ENCODE results near the gene CMTR1.
"Not testable (repeated sequence)": the region's sequence is repeated elsewhere in the genome, so short reads cannot be mapped to it uniquely, and the experiment has no call there.

The CMTR1 gene

GRCh38 chr6:37495244-37495934 lies 62.4 kb downstream of the CMTR1 start:
- no peaks in the 10 kb centered on the region for H3K27me3 ChIP-seq (ENCODE audit: control insufficient read depth, insufficient read depth, low read length)
- no peak overlapping the region for H3K4me3 ChIP-seq (ENCODE audit: low read depth, low read length)
- H3K9ac ChIP-seq (ENCODE audit: low read length) = no peak overlapping the region
- H3K27ac ChIP-seq (ENCODE audit: low read depth, low read length) = no peak overlapping the region
- H3K9me3 ChIP-seq (ENCODE audit: control insufficient read depth, insufficient read depth, low read depth, low read length) = no peaks in the 10 kb centered on the region
- H3K4me1 ChIP-seq (ENCODE audit: control insufficient read depth, insufficient read depth, low read length) = peaks cover 19% of the 10 kb centered on the region
- no peaks in the 10 kb centered on the region for H3K36me3 ChIP-seq (ENCODE audit: control insufficient read depth, insufficient read depth, low read length)

GRCh38 chr6:37496951-37497885 lies 64.2 kb downstream of the CMTR1 start:
- peaks cover 12% of the 10 kb centered on the region for H3K4me1 ChIP-seq (ENCODE audit: control insufficient read depth, insufficient read depth, low read length)
- no peak overlapping the region for H3K4me3 ChIP-seq (ENCODE audit: low read depth, low read length)
- no peaks in the 10 kb centered on the region for H3K27me3 ChIP-seq (ENCODE audit: control insufficient read depth, insufficient read depth, low read length)
- no peak overlapping the region for H3K27ac ChIP-seq (ENCODE audit: low read depth, low read length)
- no peak overlapping the region for H3K9ac ChIP-seq (ENCODE audit: low read length)
- H3K9me3 ChIP-seq (ENCODE audit: control insufficient read depth, insufficient read depth, low read depth, low read length) = no peaks in the 10 kb centered on the region
- H3K36me3 ChIP-seq (ENCODE audit: control insufficient read depth, insufficient read depth, low read length) = no peaks in the 10 kb centered on the region

GRCh38 chr6:37499433-37500293 lies 66.6 kb downstream of the CMTR1 start, which contains the start of gene CCDC167:
Gene CCDC167 (minus strand): TSS chr6:37499893. CDS start chr6:37499863, 30 bp downstream.
- no peaks in the 10 kb centered on the region; the same call in 1 of the 2 replicates for H3K4me1 ChIP-seq (ENCODE audit: control insufficient read depth, insufficient read depth, low read length)
- no peaks in the 10 kb centered on the region for H3K36me3 ChIP-seq (ENCODE audit: control insufficient read depth, insufficient read depth, low read length)
- no peaks in the 10 kb centered on the region for H3K9me3 ChIP-seq (ENCODE audit: control insufficient read depth, insufficient read depth, low read depth, low read length)
- H3K4me3 ChIP-seq (ENCODE audit: low read depth, low read length) = peak within 1 kb of the TSS; percentile 66
- peak within 1 kb of the TSS; percentile 37; the same call in 1 of the 2 replicates for H3K27ac ChIP-seq (ENCODE audit: low read depth, low read length)
- no peaks in the 10 kb centered on the region for H3K27me3 ChIP-seq (ENCODE audit: control insufficient read depth, insufficient read depth, low read length)
- H3K9ac ChIP-seq (ENCODE audit: low read length) = peak within 1 kb of the TSS; percentile 84

GRCh38 chr6:37500294-37500608 lies 67.2 kb downstream of the CMTR1 start:
- H3K4me1 ChIP-seq (ENCODE audit: control insufficient read depth, insufficient read depth, low read length) = no peaks in the 10 kb centered on the region; the same call in 1 of the 2 replicates

GRCh38 chr6:37500904-37501303 lies 67.9 kb downstream of the CMTR1 start:
- H3K4me3 ChIP-seq (ENCODE audit: low read depth, low read length); H3K9me3 ChIP-seq (ENCODE audit: control insufficient read depth, insufficient read depth, low read depth, low read length); H3K9ac ChIP-seq (ENCODE audit: low read length); H3K4me1 ChIP-seq (ENCODE audit: control insufficient read depth, insufficient read depth, low read length); H3K36me3 ChIP-seq (ENCODE audit: control insufficient read depth, insufficient read depth, low read length); H3K27ac ChIP-seq (ENCODE audit: low read depth, low read length); H3K27me3 ChIP-seq (ENCODE audit: control insufficient read depth, insufficient read depth, low read length): not testable (repeated sequence)

More at GRCh38 chr6:37500294-37500608, 67.2 kb downstream of the CMTR1 start:
- no peaks in the 10 kb centered on the region for H3K27me3 ChIP-seq (ENCODE audit: control insufficient read depth, insufficient read depth, low read length)
- H3K36me3 ChIP-seq (ENCODE audit: control insufficient read depth, insufficient read depth, low read length) = no peaks in the 10 kb centered on the region
- H3K9ac ChIP-seq (ENCODE audit: low read length) = no peak overlapping the region
- no peaks in the 10 kb centered on the region for H3K9me3 ChIP-seq (ENCODE audit: control insufficient read depth, insufficient read depth, low read depth, low read length)
- peak overlapping the region; percentile 66 for H3K4me3 ChIP-seq (ENCODE audit: low read depth, low read length)
- no peak overlapping the region for H3K27ac ChIP-seq (ENCODE audit: low read depth, low read length)

- no peaks in the 10 kb centered on the region for H3K27me3 ChIP-seq (ENCODE audit: control insufficient read depth, insufficient read depth, low read length)
- no peaks in the 10 kb centered on the region; the same call in 1 of the 2 replicates for H3K4me1 ChIP-seq (ENCODE audit: control insufficient read depth, insufficient read depth, low read length)
- no peak overlapping the region for H3K4me3 ChIP-seq (ENCODE audit: low read depth, low read length)
- no peaks in the 10 kb centered on the region for H3K36me3 ChIP-seq (ENCODE audit: control insufficient read depth, insufficient read depth, low read length)
- no peaks in the 10 kb centered on the region for H3K9me3 ChIP-seq (ENCODE audit: control insufficient read depth, insufficient read depth, low read depth, low read length)
- no peak overlapping the region for H3K27ac ChIP-seq (ENCODE audit: low read depth, low read length)
- H3K9ac ChIP-seq (ENCODE audit: low read length) = no peak overlapping the region
Observed at GRCh38 chr6:37501632-37502491, 68.8 kb downstream of the CMTR1 start.

- no peaks in the 10 kb centered on the region for H3K9me3 ChIP-seq (ENCODE audit: control insufficient read depth, insufficient read depth, low read depth, low read length)
- H3K27ac ChIP-seq (ENCODE audit: low read depth, low read length) = no peak overlapping the region
- H3K9ac ChIP-seq (ENCODE audit: low read length) = no peak overlapping the region
Observed at GRCh38 chr6:37502703-37503291, 69.8 kb downstream of the CMTR1 start.

GRCh38 chr6:37503309-37503965 lies 70.4 kb downstream of the CMTR1 start:
- Histone ChIP-seq H3K4me1 (ENCODE audit: control insufficient read depth, insufficient read depth, low read length) (no peaks in the 10 kb centered on the region; the same call in 1 of the 2 replicates), H3K36me3 (ENCODE audit: control insufficient read depth, insufficient read depth, low read length) (no peaks in the 10 kb centered on the region), H3K9ac (ENCODE audit: low read length) (no peak overlapping the region), H3K9me3 (ENCODE audit: control insufficient read depth, insufficient read depth, low read depth, low read length) (no peaks in the 10 kb centered on the region), H3K27ac (ENCODE audit: low read depth, low read length) (no peak overlapping the region), H3K27me3 (ENCODE audit: control insufficient read depth, insufficient read depth, low read length) (no peaks in the 10 kb centered on the region), H3K4me3 (ENCODE audit: low read depth, low read length) (no peak overlapping the region)

More at GRCh38 chr6:37502703-37503291, 69.8 kb downstream of the CMTR1 start:
- no peaks in the 10 kb centered on the region for H3K27me3 ChIP-seq (ENCODE audit: control insufficient read depth, insufficient read depth, low read length)
- no peaks in the 10 kb centered on the region for H3K36me3 ChIP-seq (ENCODE audit: control insufficient read depth, insufficient read depth, low read length)
- H3K4me1 ChIP-seq (ENCODE audit: control insufficient read depth, insufficient read depth, low read length) = no peaks in the 10 kb centered on the region; the same call in 1 of the 2 replicates
- no peak overlapping the region for H3K4me3 ChIP-seq (ENCODE audit: low read depth, low read length)

GRCh38 chr6:37504024-37504423 lies 71.0 kb downstream of the CMTR1 start:
- H3K9me3 ChIP-seq (ENCODE audit: control insufficient read depth, insufficient read depth, low read depth, low read length) = no peaks in the 10 kb centered on the region
- H3K27me3 ChIP-seq (ENCODE audit: control insufficient read depth, insufficient read depth, low read length) = no peaks in the 10 kb centered on the region
- no peak overlapping the region for H3K27ac ChIP-seq (ENCODE audit: low read depth, low read length)
- H3K9ac ChIP-seq (ENCODE audit: low read length) = no peak overlapping the region
- no peak overlapping the region for H3K4me3 ChIP-seq (ENCODE audit: low read depth, low read length)
- no peaks in the 10 kb centered on the region; the same call in 1 of the 2 replicates for H3K4me1 ChIP-seq (ENCODE audit: control insufficient read depth, insufficient read depth, low read length)
- H3K36me3 ChIP-seq (ENCODE audit: control insufficient read depth, insufficient read depth, low read length) = no peaks in the 10 kb centered on the region

All from HUES6 (cell line).